Nephron progenitor cell (in vitro differentiated cells): ENCODE results near the gene ERVFRD-1.

ENCODE experiments used
- DNase-seq: peaks from one replicate; pipeline ENCODE4 v3.0.0; 2021
- H3K27ac Mint-ChIP-seq: 2 replicates; pipeline ENCODE4 v1.8.0; 2021; ENCODE audit warnings: mild to moderate bottlenecking, moderate library complexity, mixed read lengths
- H3K27me3 Mint-ChIP-seq: 2 replicates; pipeline ENCODE4 v1.8.0; 2021; ENCODE audit warnings: mild to moderate bottlenecking, low read depth, mixed read lengths; ENCODE audit not compliant: poor library complexity
- H3K36me3 Mint-ChIP-seq: 2 replicates; pipeline ENCODE4 v1.8.0; 2021; ENCODE audit warnings: low read depth, mixed read lengths
- H3K4me1 Mint-ChIP-seq: 2 replicates; pipeline ENCODE4 v1.8.0; 2021; ENCODE audit warnings: mixed read lengths
- H3K4me3 Mint-ChIP-seq: 2 replicates; pipeline ENCODE4 v1.8.0; 2021; ENCODE audit warnings: mild to moderate bottlenecking, moderate library complexity, mixed read lengths
- H3K9me3 Mint-ChIP-seq: 2 replicates; pipeline ENCODE4 v1.8.0; 2021; ENCODE audit warnings: mild to moderate bottlenecking, moderate library complexity, mixed read lengths
- TF ChIP-seq, protein P1 (sequence below): fragments of 200-600 bp; sonication (generic); IDR thresholded peaks from 2 replicates; pipeline ENCODE4 v1.5.0; 2021; ENCODE audit warnings: antibody characterized with exemption

Gene ERVFRD-1

GRCh38 chr6:11097476-11097875 is 14.0 kb downstream of the ERVFRD-1 start:
- peaks cover 28% of the 10 kb centered on the region for H3K4me1 Mint-ChIP-seq
- H3K9me3 Mint-ChIP-seq: peaks cover 31% of the 10 kb centered on the region
- H3K36me3 Mint-ChIP-seq: peaks cover 54% of the 10 kb centered on the region
- H3K27me3 Mint-ChIP-seq: peaks cover 5% of the 10 kb centered on the region
- no peak for DNase-seq
- H3K4me3 Mint-ChIP-seq: no peak overlapping the region
- H3K27ac Mint-ChIP-seq: no peak overlapping the region
- TF ChIP-seq, protein P1, sequence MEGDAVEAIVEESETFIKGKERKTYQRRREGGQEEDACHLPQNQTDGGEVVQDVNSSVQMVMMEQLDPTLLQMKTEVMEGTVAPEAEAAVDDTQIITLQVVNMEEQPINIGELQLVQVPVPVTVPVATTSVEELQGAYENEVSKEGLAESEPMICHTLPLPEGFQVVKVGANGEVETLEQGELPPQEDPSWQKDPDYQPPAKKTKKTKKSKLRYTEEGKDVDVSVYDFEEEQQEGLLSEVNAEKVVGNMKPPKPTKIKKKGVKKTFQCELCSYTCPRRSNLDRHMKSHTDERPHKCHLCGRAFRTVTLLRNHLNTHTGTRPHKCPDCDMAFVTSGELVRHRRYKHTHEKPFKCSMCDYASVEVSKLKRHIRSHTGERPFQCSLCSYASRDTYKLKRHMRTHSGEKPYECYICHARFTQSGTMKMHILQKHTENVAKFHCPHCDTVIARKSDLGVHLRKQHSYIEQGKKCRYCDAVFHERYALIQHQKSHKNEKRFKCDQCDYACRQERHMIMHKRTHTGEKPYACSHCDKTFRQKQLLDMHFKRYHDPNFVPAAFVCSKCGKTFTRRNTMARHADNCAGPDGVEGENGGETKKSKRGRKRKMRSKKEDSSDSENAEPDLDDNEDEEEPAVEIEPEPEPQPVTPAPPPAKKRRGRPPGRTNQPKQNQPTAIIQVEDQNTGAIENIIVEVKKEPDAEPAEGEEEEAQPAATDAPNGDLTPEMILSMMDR: no peak

GRCh38 chr6:11096109-11096508 is 15.4 kb downstream of the ERVFRD-1 start:
- Mint-ChIP-seq H3K9me3 (peaks cover 19% of the 10 kb centered on the region), H3K27ac (no peak overlapping the region), H3K27me3 (peaks cover 3% of the 10 kb centered on the region), H3K36me3 (peaks cover 44% of the 10 kb centered on the region), H3K4me3 (no peak overlapping the region), H3K4me1 (peaks cover 28% of the 10 kb centered on the region)
- TF ChIP-seq, protein P1: no peak
- DNase-seq: no peak

- Mint-ChIP-seq H3K36me3 (peaks cover 32% of the 10 kb centered on the region), H3K27ac (no peak overlapping the region), H3K27me3 (peaks cover 3% of the 10 kb centered on the region), H3K4me1 (peaks cover 28% of the 10 kb centered on the region), H3K9me3 (peaks cover 7% of the 10 kb centered on the region), H3K4me3 (peak overlapping the region; percentile 93)
- TF ChIP-seq, protein P1: no peak
- no peak for DNase-seq
Measured at GRCh38 chr6:11094941-11095340, 16.6 kb downstream of the ERVFRD-1 start.

DNA sequence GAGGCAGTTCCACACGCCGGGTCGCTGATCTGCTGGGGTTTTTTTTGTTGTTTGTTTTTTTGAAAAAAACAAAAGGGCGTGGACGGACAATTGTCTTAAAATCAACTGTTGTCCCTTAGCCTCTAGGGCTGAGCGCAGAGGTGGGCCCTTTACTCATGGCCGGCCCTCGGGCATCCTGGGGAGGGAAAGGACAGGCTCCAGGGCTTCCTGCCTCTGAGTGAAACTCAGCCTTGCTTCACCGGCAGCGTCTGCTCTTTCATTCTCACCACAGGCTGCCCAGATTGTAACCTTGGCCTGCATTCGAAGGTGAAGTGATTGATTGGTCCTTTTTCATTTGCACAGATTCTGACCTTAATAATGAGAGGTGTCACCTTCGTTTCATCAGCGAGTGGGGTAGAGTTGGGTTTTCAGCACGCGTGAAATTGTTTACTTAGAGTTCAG is 17.1 kb downstream of the ERVFRD-1 start:
- Mint-ChIP-seq H3K36me3 (peaks cover 27% of the 10 kb centered on the region), H3K27ac (peak overlapping the region; percentile 80), H3K4me3 (peak overlapping the region; percentile 93), H3K27me3 (peaks cover 3% of the 10 kb centered on the region), H3K4me1 (peaks cover 28% of the 10 kb centered on the region), H3K9me3 (peaks cover 2% of the 10 kb centered on the region)
- TF ChIP-seq, protein P1: no peak
- DNase-seq: peak; percentile 35

- Mint-ChIP-seq H3K4me3 (peak within 1 kb of the TSS; percentile 93), H3K4me1 (peaks cover 28% of the 10 kb centered on the region), H3K27ac (peak within 1 kb of the TSS; percentile 80), H3K27me3 (peaks cover 3% of the 10 kb centered on the region), H3K36me3 (peaks cover 21% of the 10 kb centered on the region), H3K9me3 (no peaks in the 10 kb centered on the region)
- DNase-seq: peak; percentile 97
- TF ChIP-seq, protein P1: peak; percentile 42
Measured at GRCh38 chr6:11093626-11094410, 17.7 kb downstream of the ERVFRD-1 start, which contains the start of gene SMIM13. TSS of gene SMIM13 (plus strand) at chr6:11093834. CDS start at chr6:11094314, 480 bp downstream.

DNA sequence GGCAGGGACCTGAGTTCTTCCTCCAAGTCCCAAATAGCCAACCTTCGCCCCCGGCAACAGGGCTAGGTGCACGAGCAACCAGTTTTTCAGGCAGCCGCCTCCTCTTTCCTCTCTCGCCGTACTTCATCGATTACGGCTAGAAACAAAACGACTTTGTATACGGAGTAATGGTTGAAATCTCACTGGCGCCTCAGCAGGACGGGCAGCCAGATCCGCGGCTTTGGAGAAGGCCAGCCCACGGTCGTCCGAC is 18.2 kb downstream of the ERVFRD-1 start:
- peak overlapping the region; percentile 89 for H3K4me3 Mint-ChIP-seq
- peaks cover 3% of the 10 kb centered on the region for H3K27me3 Mint-ChIP-seq
- peaks cover 28% of the 10 kb centered on the region for H3K4me1 Mint-ChIP-seq
- TF ChIP-seq, protein P1: no peak
- H3K9me3 Mint-ChIP-seq: no peaks in the 10 kb centered on the region
- no peak for DNase-seq
- peaks cover 17% of the 10 kb centered on the region for H3K36me3 Mint-ChIP-seq
- H3K27ac Mint-ChIP-seq: peak overlapping the region; percentile 75
